ENCODE measurements around the gene MAP3K7. TPM values are rescaled to one million over a fixed set of nuclear protein-coding genes. Genes with fewer than 3 reads are reported as not detected.

MAP3K7 gene
- total RNA-seq, 2 experiments from 2014 or later: 22.5 to 24.6 TPM

DNA sequence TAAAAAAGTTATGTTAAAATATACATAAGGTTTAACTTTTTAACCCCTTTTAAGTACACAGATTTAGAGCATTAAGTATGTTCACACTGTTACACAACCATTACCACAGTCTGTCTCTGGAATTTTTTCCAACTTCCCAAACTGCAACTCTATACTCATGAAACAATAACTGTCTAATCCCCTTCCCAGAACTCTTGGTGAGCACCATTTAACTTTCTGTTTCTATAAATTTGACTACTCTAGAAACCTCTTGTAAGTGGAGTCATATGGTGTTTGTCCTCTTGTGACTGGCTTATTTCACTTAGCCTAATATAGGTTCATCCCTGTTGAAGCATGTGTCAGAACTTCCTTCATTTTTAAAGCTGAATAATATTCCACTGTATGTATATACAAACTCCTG is 98.1 kb downstream of the MAP3K7 start:
- no peak for DNase-seq
- H3K27me3 Mint-ChIP-seq: peaks cover 22% of the 10 kb centered on the region
- H3K9me3 Mint-ChIP-seq: peaks cover 7% of the 10 kb centered on the region
- H3K4me3 Mint-ChIP-seq: no peak overlapping the region
- peaks cover 10% of the 10 kb centered on the region for H3K4me1 Mint-ChIP-seq
- H3K27ac Mint-ChIP-seq: no peak overlapping the region
- H3K36me3 Mint-ChIP-seq: peaks cover 2% of the 10 kb centered on the region

DNA sequence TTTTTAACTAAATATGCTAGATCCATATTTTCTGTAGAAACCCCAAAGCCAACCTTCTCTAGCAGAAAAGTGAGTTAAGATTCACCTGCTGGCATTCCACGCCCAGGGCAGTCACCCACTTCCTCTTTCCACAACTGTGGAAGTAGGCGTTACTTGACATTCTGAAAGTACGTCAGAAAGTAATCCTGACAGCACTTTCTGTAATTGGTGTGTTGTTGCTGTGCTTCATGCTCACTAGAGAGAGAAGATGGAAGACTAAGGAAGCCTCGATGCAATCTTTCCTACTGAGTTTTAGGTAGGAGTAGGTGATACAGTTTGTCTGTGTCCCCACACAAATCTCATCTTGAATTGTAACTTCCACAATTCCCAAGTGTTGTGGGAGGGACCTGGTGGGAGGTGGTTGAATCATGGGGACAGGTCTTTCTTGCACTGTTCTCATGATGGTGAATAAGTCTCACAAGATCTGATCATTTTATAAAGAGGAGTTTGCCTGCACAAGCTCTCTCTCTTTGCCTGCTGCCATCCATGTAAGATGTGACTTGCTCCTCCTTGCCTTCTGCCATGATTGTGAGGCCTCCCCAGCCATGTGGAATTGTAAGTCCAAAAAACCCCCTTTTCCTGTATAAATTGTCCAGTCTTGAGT is 101.1 kb downstream of the MAP3K7 start:
- no peak overlapping the region for H3K4me3 Mint-ChIP-seq
- DNase-seq: no peak
- H3K9me3 Mint-ChIP-seq: peaks cover 13% of the 10 kb centered on the region
- peaks cover 10% of the 10 kb centered on the region for H3K4me1 Mint-ChIP-seq
- peaks cover 8% of the 10 kb centered on the region for H3K27me3 Mint-ChIP-seq
- H3K36me3 Mint-ChIP-seq: peaks cover 6% of the 10 kb centered on the region
- H3K27ac Mint-ChIP-seq: no peak overlapping the region

DNA sequence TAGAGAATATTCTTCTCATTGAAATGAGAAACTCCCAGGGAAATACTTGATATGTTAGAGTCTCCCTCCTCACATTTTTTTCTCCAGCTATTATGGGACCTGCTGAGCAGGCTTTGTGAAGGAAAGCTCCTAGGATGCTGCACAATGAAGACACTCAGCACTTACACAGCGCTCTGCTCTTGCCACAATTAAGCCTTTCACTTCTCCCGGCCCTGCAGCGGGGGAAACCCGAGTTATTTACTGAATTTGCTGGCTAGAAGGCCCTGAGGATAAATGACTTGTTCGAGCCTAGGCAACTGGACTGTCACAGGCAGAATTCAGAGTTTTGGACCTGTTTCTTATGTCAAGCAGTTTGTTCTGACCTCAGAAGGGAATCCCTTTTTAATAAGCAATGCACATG is 102.0 kb downstream of the MAP3K7 start:
- no peak overlapping the region for H3K4me3 Mint-ChIP-seq
- peaks cover 13% of the 10 kb centered on the region for H3K9me3 Mint-ChIP-seq
- peaks cover 6% of the 10 kb centered on the region for H3K36me3 Mint-ChIP-seq
- H3K27me3 Mint-ChIP-seq: peaks cover 5% of the 10 kb centered on the region
- no peak overlapping the region for H3K27ac Mint-ChIP-seq
- DNase-seq: no peak
- H3K4me1 Mint-ChIP-seq: peaks cover 10% of the 10 kb centered on the region

DNA sequence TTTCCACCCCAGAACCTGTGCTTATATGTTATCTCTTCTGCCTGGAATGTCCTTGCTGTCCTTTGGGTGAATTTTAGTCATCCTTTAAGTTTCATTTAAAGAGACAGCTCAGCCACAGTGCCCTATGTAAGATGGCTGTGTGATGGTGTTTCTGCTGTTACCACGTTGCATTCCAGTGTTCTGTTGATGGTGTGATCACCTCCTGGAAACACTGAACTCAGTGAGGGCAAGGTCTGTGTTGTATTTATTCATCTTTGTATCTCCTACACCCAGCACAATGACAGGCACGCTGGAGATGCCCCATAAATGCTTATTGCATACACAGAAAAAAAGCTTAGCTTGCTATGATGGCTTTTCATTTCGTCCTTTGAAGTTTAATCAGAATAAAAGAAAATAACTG is 102.5 kb downstream of the MAP3K7 start:
- Mint-ChIP-seq H3K27ac (no peak overlapping the region), H3K4me3 (no peak overlapping the region), H3K36me3 (peaks cover 6% of the 10 kb centered on the region), H3K27me3 (peaks cover 4% of the 10 kb centered on the region), H3K9me3 (peaks cover 13% of the 10 kb centered on the region), H3K4me1 (peaks cover 10% of the 10 kb centered on the region)
- DNase-seq: no peak

DNA sequence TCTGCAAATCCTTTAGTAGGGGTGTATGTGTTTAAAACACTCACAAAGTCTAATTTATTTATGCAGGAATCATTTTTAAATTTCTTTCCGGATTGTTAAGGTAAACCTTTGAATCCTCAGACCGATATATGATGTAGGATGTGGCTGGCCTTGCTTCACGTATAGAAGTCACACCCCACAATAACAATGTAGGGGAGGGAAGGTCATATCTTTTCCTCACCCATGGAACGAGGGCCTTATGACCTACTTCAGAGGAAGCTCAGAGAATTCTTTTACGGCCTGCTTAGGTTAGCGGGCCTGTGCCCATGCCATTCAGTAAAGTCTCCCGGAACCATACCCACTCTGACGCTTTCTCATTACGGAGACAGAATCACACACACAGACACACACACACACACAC is 102.9 kb downstream of the MAP3K7 start:
- no peak overlapping the region for H3K4me3 Mint-ChIP-seq
- peaks cover 13% of the 10 kb centered on the region for H3K9me3 Mint-ChIP-seq
- no peak for DNase-seq
- H3K27ac Mint-ChIP-seq: no peak overlapping the region
- peaks cover 14% of the 10 kb centered on the region for H3K4me1 Mint-ChIP-seq
- H3K36me3 Mint-ChIP-seq: peaks cover 6% of the 10 kb centered on the region
- peaks cover 2% of the 10 kb centered on the region for H3K27me3 Mint-ChIP-seq

DNA sequence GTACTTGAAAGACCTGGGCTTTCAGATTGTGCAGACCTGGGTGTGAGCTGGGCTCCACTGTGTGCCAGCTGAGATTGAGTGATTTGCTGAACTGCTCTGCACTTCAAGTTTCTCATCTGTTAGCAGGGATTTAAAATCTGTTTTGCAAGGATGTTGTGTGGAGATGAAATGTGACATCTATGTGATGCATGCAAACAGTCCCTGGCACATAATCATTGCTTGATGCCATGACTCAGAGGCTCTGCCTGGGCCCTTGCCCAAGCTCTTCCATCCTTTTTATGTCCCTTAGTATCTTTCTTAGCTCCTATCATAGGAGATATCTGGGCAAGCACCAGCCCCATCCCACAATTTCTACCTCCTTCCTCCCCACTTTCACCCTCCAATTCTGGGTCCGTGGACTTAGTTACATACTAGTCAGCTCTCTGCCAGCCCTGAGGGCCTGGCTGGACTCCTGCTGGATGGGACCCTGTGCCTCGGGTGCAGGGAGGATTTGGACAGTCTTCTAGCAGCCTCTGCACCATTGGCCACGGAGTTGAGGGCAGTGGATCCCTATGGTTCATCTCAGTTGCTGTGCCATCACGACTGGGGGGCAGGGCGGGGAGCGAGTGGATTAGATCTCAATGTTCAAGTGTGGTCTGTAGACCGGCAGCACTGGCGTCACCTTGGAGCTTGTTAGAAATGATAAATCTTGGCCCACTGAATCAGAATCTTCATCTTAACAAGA is 103.6 kb downstream of the MAP3K7 start:
- Mint-ChIP-seq H3K36me3 (peaks cover 6% of the 10 kb centered on the region), H3K27ac (no peak overlapping the region), H3K4me1 (peaks cover 20% of the 10 kb centered on the region), H3K4me3 (no peak overlapping the region), H3K9me3 (peaks cover 13% of the 10 kb centered on the region), H3K27me3 (no peaks in the 10 kb centered on the region)
- no peak for DNase-seq

DNA sequence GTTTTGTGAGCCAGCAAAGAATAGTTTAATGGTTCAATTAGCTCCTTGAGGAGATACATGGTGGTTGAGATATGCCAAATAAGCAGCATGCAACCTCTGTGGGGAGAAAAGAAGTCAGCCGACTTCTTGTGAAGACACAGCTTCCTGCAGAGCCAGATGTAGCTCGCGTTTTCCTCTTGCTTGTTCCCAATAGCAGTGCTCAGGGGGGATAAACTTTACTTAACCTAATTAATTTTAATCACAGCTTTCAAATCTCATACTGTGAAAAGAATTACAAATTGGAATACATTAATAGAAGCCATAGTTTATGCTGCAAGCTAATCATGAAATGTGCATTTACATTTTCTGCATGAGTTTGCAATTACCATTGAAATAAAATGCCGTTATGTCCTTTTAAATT is 106.2 kb downstream of the MAP3K7 start:
- Mint-ChIP-seq H3K4me3 (no peak overlapping the region), H3K27me3 (no peaks in the 10 kb centered on the region), H3K36me3 (peaks cover 5% of the 10 kb centered on the region), H3K9me3 (peaks cover 11% of the 10 kb centered on the region), H3K27ac (no peak overlapping the region), H3K4me1 (peaks cover 41% of the 10 kb centered on the region)
- no peak for DNase-seq

DNA sequence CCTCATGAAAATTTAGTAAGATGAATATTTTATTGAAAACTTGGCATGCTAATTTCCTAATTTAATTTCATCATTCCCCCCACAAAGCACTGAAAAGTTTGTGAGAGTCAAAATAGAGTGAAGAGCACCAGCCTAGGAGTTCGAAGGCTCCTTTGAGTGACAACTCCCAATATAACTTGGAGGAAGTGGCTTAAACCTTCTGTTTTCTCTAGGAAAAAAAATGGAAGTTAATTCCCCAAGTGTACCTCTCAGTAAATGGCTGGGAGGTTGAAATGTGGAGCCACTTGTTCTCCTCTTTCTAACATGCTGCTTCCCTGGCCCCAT is 107.3 kb downstream of the MAP3K7 start:
- H3K27ac Mint-ChIP-seq: no peak overlapping the region
- H3K4me1 Mint-ChIP-seq: peaks cover 52% of the 10 kb centered on the region
- no peaks in the 10 kb centered on the region for H3K27me3 Mint-ChIP-seq
- peaks cover 5% of the 10 kb centered on the region for H3K36me3 Mint-ChIP-seq
- no peak overlapping the region for H3K4me3 Mint-ChIP-seq
- H3K9me3 Mint-ChIP-seq: peaks cover 9% of the 10 kb centered on the region
- no peak for DNase-seq

DNA sequence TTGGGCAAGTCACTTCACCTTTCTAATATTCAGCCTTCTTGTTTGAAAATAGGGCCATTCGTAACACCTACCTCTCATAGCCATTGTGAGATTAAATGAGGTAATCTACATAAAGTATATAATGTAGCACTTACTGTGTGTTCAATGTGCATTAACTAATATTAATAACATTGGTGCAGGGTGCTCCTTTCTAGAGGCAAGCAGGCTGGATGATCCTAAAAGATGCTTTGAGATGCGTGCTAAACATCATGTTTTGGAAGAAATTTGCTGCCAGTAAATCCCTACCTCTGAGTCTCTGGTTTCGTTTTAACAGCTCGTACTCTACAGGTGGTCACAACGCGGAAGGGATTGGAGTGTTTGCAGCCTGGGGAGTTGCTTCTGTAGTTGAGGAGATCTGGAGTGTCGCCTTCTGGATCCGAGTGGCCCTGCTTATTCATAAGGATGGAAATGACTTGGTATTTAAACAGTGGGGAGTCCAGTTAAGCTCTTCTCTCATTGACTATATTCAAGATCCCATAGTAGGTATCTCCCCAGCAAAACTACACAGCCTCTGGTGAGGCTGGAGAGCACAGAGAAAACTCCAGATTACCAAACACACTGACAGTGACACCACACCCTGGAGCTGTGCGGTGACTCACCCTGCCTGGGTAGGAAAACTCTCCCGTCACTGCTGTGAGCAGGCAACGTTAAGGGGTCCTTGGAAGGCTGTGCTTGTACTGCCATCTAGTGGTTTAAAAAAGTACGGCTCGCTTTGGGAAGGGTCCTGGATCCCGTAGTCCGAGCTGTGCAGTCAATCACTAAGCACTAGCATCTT is 107.9 kb downstream of the MAP3K7 start:
- Mint-ChIP-seq H3K36me3 (peaks cover 5% of the 10 kb centered on the region), H3K27ac (peak overlapping the region; percentile 76), H3K9me3 (peaks cover 9% of the 10 kb centered on the region), H3K4me3 (no peak overlapping the region), H3K4me1 (peaks cover 53% of the 10 kb centered on the region), H3K27me3 (no peaks in the 10 kb centered on the region)
- peak; percentile 86 for DNase-seq

DNA sequence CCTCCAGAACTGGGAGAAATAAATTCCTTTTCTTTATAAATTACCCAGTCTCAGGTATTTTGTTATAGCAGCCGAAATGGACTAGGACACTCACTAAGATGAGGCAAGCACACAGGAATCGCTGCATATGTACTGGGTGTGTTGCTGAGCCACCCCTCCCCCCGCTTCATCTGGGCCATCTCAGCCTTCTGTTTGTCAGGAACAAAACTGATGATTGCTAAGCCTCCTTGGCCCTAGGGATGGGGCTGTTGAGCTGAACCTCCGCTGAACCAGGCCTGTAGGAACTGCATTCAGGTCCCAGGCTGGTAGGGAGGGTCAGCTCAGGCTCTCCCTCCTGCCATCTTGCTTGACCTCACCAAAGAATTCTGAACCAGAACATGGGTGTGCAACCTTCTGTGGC is 108.6 kb downstream of the MAP3K7 start:
- Mint-ChIP-seq H3K36me3 (peaks cover 5% of the 10 kb centered on the region), H3K27me3 (no peaks in the 10 kb centered on the region), H3K4me1 (peaks cover 59% of the 10 kb centered on the region), H3K27ac (peak overlapping the region; percentile 8), H3K9me3 (peaks cover 9% of the 10 kb centered on the region), H3K4me3 (no peak overlapping the region)
- no peak for DNase-seq

DNA sequence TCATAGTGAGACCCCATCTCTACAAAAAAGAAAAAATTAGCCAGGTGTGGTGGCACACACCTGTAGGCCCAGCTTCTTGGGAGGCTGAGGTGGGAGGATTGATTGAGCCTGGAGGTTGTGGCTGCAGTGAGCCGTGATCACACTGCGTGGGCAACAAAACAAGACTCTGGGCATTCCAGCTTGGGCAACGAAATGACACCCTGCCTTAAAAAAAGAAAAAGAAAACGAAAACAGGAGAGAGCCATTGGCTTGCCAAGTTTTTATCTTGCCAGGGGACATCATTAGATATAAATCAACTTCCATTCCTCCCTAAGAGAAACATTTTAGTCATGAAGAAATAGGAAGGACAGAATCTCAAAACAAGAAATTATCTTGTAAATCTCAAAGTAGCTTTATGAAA is 109.5 kb downstream of the MAP3K7 start:
- H3K36me3 Mint-ChIP-seq: peaks cover 1% of the 10 kb centered on the region
- H3K4me3 Mint-ChIP-seq: no peak overlapping the region
- H3K4me1 Mint-ChIP-seq: peaks cover 65% of the 10 kb centered on the region
- H3K27me3 Mint-ChIP-seq: no peaks in the 10 kb centered on the region
- DNase-seq: no peak
- H3K27ac Mint-ChIP-seq: peak overlapping the region; percentile 25
- peaks cover 6% of the 10 kb centered on the region for H3K9me3 Mint-ChIP-seq

DNA sequence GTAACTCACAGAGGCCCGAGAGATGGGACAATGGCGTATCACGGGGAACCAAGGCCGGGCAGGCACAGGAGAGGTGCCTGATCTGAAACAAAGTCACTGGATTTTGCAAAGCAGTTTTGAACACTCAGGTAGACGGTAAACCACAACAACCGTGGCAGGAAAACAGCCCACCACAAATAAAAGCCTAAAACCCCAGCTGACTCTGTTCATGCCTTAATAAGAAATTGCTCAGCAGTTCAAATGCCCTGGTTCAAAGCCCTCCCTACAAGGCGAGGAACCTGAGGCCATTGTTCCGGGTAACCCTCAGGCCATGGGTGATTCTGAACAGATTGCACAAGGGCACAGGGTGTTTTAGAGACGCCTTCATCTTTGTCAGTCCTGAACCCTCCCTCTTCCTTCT is 114.2 kb downstream of the MAP3K7 start:
- H3K9me3 Mint-ChIP-seq: peaks cover 4% of the 10 kb centered on the region
- H3K4me1 Mint-ChIP-seq: peaks cover 84% of the 10 kb centered on the region
- DNase-seq: no peak
- H3K4me3 Mint-ChIP-seq: peak overlapping the region; percentile 41
- no peaks in the 10 kb centered on the region for H3K36me3 Mint-ChIP-seq
- peak overlapping the region; percentile 89 for H3K27ac Mint-ChIP-seq
- no peaks in the 10 kb centered on the region for H3K27me3 Mint-ChIP-seq

DNA sequence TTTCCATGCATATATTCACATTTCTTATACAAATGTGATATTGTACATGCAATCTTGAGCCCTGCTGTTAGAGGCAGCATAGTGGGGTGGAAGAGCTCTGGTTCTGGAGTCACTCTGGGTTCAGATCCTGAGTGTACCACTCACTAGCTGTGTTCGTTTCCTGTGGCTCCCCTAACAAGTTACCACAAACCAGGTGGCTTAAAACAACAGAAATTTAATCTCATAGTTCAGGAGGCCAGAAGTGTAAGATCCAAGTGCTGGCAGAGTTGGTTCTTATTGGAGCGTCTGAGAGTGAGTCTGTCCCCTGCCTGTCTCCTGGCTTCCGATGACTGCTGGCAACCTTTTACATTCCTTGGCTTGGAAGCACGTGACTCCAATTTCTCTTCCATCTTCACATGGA is 115.6 kb downstream of the MAP3K7 start:
- Mint-ChIP-seq H3K9me3 (no peaks in the 10 kb centered on the region), H3K4me3 (no peak overlapping the region), H3K27ac (no peak overlapping the region), H3K27me3 (no peaks in the 10 kb centered on the region), H3K36me3 (no peaks in the 10 kb centered on the region), H3K4me1 (peaks cover 83% of the 10 kb centered on the region)
- DNase-seq: no peak

DNA sequence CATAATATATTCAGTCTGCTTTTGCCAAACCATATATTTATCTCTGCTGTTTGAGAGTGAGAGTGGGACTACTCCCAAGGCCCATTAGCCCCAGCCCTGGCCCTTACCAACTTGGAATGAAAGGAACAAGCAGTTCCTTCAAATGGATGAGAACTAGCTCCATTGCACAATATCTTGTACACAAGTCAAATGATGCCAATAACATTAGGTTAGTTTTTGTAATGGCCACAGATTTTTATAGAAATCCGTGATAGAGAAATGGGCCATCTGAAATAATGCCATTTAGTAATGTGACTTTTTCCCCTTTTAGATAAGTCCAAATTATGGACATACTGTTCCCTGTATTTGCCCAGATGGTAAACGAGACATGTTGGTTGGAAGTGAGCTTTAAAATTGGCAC is 117.0 kb downstream of the MAP3K7 start:
- Mint-ChIP-seq H3K4me1 (peaks cover 83% of the 10 kb centered on the region), H3K4me3 (no peak overlapping the region), H3K27ac (no peak overlapping the region), H3K9me3 (no peaks in the 10 kb centered on the region), H3K36me3 (no peaks in the 10 kb centered on the region), H3K27me3 (no peaks in the 10 kb centered on the region)
- no peak for DNase-seq

DNA sequence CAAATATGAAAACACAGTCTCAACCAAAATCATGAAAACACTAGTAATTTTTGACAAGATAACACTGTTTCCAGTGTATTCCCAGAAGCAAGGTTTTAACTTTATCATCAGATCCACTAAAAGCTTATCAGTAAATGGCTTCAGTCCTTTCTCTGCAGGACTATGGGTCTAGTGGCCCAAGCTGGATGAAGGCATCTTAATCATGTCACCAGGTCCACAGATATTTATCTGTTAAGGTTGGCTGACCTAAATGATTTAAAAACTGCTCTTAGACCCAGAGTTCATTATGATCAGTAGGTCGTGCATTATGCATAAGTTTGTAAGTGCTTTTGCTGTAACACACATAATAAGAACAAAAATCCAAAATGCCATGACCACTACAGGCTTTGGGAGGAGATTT is 118.0 kb downstream of the MAP3K7 start:
- H3K4me1 Mint-ChIP-seq: peaks cover 81% of the 10 kb centered on the region
- no peak for DNase-seq
- no peak overlapping the region for H3K4me3 Mint-ChIP-seq
- H3K9me3 Mint-ChIP-seq: no peaks in the 10 kb centered on the region
- H3K36me3 Mint-ChIP-seq: peaks cover under 1% of the 10 kb centered on the region
- H3K27me3 Mint-ChIP-seq: no peaks in the 10 kb centered on the region
- no peak overlapping the region for H3K27ac Mint-ChIP-seq
